ENCODE results near the gene MEIS2.

DNA sequence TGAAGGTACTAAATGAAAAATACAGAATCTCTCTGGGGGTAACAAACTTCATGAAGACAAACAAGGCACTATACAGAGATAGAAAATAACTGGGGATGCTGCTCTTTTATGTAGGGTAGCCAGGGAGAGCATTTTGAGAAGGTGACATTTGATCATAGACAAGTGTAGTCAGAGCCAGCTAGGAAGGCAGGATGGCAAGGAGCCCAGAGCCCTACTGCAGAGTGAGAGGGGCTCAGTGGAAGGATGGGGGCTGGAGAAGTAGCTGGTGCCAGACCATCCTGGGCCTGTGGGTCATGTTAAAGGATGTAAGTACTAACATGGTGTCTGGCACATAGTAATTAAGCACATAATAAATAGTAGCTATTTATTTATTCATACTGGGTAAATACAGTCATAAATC is 133.6 kb downstream of the MEIS2 start:
- TF ChIP-seq POLR2A (IDR thresholded peaks at IDR 0.05; ENCODE audit: low read depth, low read length): no peak
- TF ChIP-seq POLR2AphosphoS5 (IDR thresholded peaks at IDR 0.05; ENCODE audit: low read depth, low read length): no peak
- no peak for TF ChIP-seq TAF1 (IDR thresholded peaks at IDR 0.05; ENCODE audit: low read depth, low read length)
